ENCODE data around the gene AIFM3.
A peak's percentile ranks its signal among the peaks of the same experiment; 100 is the strongest.

GRCh38 chr22:20964090-20964798, 2.8 kb upstream of the AIFM3 start:
- TF ChIP-seq EZH2 (IDR thresholded peaks at IDR 0.05; ENCODE audit: insufficient read depth, poor library complexity, severe bottlenecking), result peak; percentile 76
- TF ChIP-seq EZH2phosphoT487 (IDR thresholded peaks at IDR 0.05; ENCODE audit: insufficient read depth, low read depth), result 0 out of 2 replicates have a peak, but pooled peaks have one; percentile 51

All from GM23248 (cell line).